GM23338 (cell line): ENCODE data around the gene EXOG. TPM values are rescaled to one million over a fixed set of nuclear protein-coding genes. Genes with fewer than 3 reads are reported as not detected.

ENCODE experiments used
- ATAC-seq: fragments of 200-7000 bp; cut with Tn5 transposase; 3 replicates; pipeline ENCODE4 v1.9.1; 2020
- DNase-seq: peaks from one replicate; pipeline ENCODE4 v3.0.0-alpha.2; 2015; ENCODE audit warnings: low spot score
- H2AFZ ChIP-seq: fragments of 200-600 bp; sonication (generic); 2 replicates; pipeline ENCODE4 v1.8.0; 2016; ENCODE audit warnings: antibody characterized with exemption, mild to moderate bottlenecking, moderate library complexity
- H3F3A ChIP-seq: fragments of 200-600 bp; sonication (generic); replicated peaks from 2 replicates; pipeline ENCODE4 v1.8.0; 2017; ENCODE audit warnings: antibody characterized with exemption, mixed run types, low read depth
- H3K27ac ChIP-seq: fragments of 200-600 bp; sonication (generic); 2 replicates; pipeline ENCODE4 v1.6.1; 2016; ENCODE audit warnings: low read depth
- H3K27me3 ChIP-seq: fragments of 200-600 bp; sonication (generic); 2 replicates; pipeline ENCODE4 v1.8.0; 2016; ENCODE audit warnings: mild to moderate bottlenecking, mixed run types, moderate library complexity; ENCODE audit not compliant: insufficient read depth
- H3K36me3 ChIP-seq: fragments of 200-600 bp; sonication (generic); 2 replicates; pipeline ENCODE4 v1.8.0; 2016; ENCODE audit warnings: mild to moderate bottlenecking; ENCODE audit not compliant: insufficient read depth
- H3K4me1 ChIP-seq: fragments of 200-600 bp; sonication (generic); 2 replicates; pipeline ENCODE4 v1.8.0; 2016; ENCODE audit warnings: mild to moderate bottlenecking, moderate library complexity; ENCODE audit not compliant: insufficient read depth
- H3K4me2 ChIP-seq: fragments of 200-600 bp; sonication (generic); 2 replicates; pipeline ENCODE4 v1.7.1; 2017; ENCODE audit warnings: mixed run types
- H3K4me3 ChIP-seq: fragments of 200-600 bp; sonication (generic); 2 replicates; pipeline ENCODE4 v1.6.1; 2016; ENCODE audit warnings: mixed run types
- H3K79me2 ChIP-seq: fragments of 200-600 bp; sonication (generic); replicated peaks from 2 replicates; pipeline ENCODE4 v1.8.0; 2017; ENCODE audit warnings: mild to moderate bottlenecking; ENCODE audit not compliant: insufficient read depth
- H3K9me2 ChIP-seq: fragments of 200-600 bp; sonication (generic); 2 replicates; pipeline ENCODE4 v1.8.0; 2017; ENCODE audit not compliant: insufficient read depth
- H4K20me1 ChIP-seq: fragments of 200-600 bp; sonication (generic); replicated peaks from 2 replicates; pipeline ENCODE4 v1.8.0; 2017; ENCODE audit warnings: mild to moderate bottlenecking; ENCODE audit not compliant: insufficient read depth
- H3K27ac Mint-ChIP-seq: 2 replicates; pipeline ENCODE4 v1.8.0; 2020; ENCODE audit warnings: inconsistent platforms, mild to moderate bottlenecking, moderate library complexity, mixed read lengths
- H3K27me3 Mint-ChIP-seq: 3 replicates; pipeline ENCODE4 v1.8.0; 2022; ENCODE audit warnings: low read depth, mild to moderate bottlenecking, moderate library complexity, mixed read lengths, inconsistent platforms; ENCODE audit not compliant: insufficient read depth, poor library complexity
- H3K36me3 Mint-ChIP-seq: 3 replicates; pipeline ENCODE4 v1.8.0; 2021; ENCODE audit warnings: low read depth, mild to moderate bottlenecking, inconsistent platforms, moderate library complexity, mixed read lengths
- H3K4me1 Mint-ChIP-seq: 3 replicates; pipeline ENCODE4 v1.8.0; 2020; ENCODE audit warnings: mild to moderate bottlenecking, inconsistent platforms, mixed read lengths
- H3K4me3 Mint-ChIP-seq: 3 replicates; pipeline ENCODE4 v1.8.0; 2021; ENCODE audit warnings: moderate library complexity, mild to moderate bottlenecking, inconsistent platforms, mixed read lengths
- H3K9me3 Mint-ChIP-seq: 3 replicates; pipeline ENCODE4 v1.8.0; 2020; ENCODE audit warnings: moderate library complexity, mild to moderate bottlenecking, inconsistent platforms, mixed read lengths
- CREB1 ChIP-seq: fragments of 250-450 bp; sonication (Bioruptor Pico); IDR thresholded peaks from 2 replicates; pipeline ENCODE4 v1.5.0; 2020; ENCODE audit warnings: low read depth, mild to moderate bottlenecking, moderate library complexity
- ETS1 ChIP-seq: IDR thresholded peaks from 2 replicates; pipeline ENCODE4 v1.6.1; 2016; ENCODE audit warnings: antibody characterized with exemption
- EZH2 ChIP-seq: fragments of 200-600 bp; sonication (generic); IDR thresholded peaks from one replicate; pipeline ENCODE4 v1.8.0; 2017; ENCODE audit warnings: antibody characterized with exemption, mild to moderate bottlenecking, low read depth; ENCODE audit not compliant: unreplicated experiment
- ZNF114 ChIP-seq: fragments of 250-450 bp; sonication (Bioruptor Pico); IDR thresholded peaks from 2 replicates; pipeline ENCODE4 v1.5.0; 2020; ENCODE audit warnings: mild to moderate bottlenecking, moderate library complexity
- ZNF462 ChIP-seq: fragments of 250-450 bp; sonication (Bioruptor Pico); IDR thresholded peaks from 2 replicates; pipeline ENCODE4 v1.5.0; 2020; ENCODE audit warnings: mild to moderate bottlenecking, moderate library complexity
- polyA plus RNA-seq: library from polyadenylated mRNA; unstranded; fragments of >200 nt; fragmentation: Nextera tagmentation; extraction: Ambion mirVana; gene quantifications from 2 replicates; pipeline ENCODE4 v1.2.1, GENCODE V29; 2016
- total RNA-seq: library from RNA; depleted of rRNA; stranded (reverse); fragments of >200 nt; shearing (Covaris generic); gene quantifications from 2 replicates; pipeline ENCODE4 v1.2.3, GENCODE V29; 2014

Gene EXOG
- total and polyA plus RNA-seq, 2 experiments from 2014 or later, result 9.7 to 11.3 TPM

GRCh38 chr3:38453075-38453912 lies 42.8 kb upstream of the EXOG start, which contains the start of gene ACVR2B:
ACVR2B (plus strand) TSS chr3:38453890; CDS start chr3:38454323, 433 bp downstream.
- peaks cover 27% of the 10 kb centered on the region for H4K20me1 ChIP-seq
- H3K4me3 Mint-ChIP-seq, result peak within 1 kb of the TSS; percentile 99
- H3K4me2 ChIP-seq, result peak within 1 kb of the TSS; percentile 97
- DNase-seq, result peak; percentile 93
- H3K36me3 Mint-ChIP-seq, result peaks cover 15% of the 10 kb centered on the region
- peaks cover 14% of the 10 kb centered on the region for H3F3A ChIP-seq
- peaks cover 11% of the 10 kb centered on the region for H3K9me3 Mint-ChIP-seq
- peaks cover 14% of the 10 kb centered on the region for H3K27me3 Mint-ChIP-seq
- H2AFZ ChIP-seq, result peak within 1 kb of the TSS; percentile 91
- ATAC-seq, result peak; percentile 65
- H3K9me2 ChIP-seq, result no peaks in the 10 kb centered on the region
- TF ChIP-seq ZNF462, result peak; percentile 89
- TF ChIP-seq ETS1, result 0 out of 2 replicates have a peak, but pooled peaks have one; percentile 16
- no peak for TF ChIP-seq EZH2
- TF ChIP-seq CREB1 (CRISPR knock-in tag), result no peak
- TF ChIP-seq ZNF114 (CRISPR knock-in tag), result no peak
- no peaks in the 10 kb centered on the region for H3K27me3 ChIP-seq
- H3K4me3 ChIP-seq, result peak within 1 kb of the TSS; percentile 94
- H3K4me1 ChIP-seq, result peaks cover 28% of the 10 kb centered on the region
- H3K36me3 ChIP-seq, result no peaks in the 10 kb centered on the region
- peaks cover 34% of the 10 kb centered on the region for H3K79me2 ChIP-seq
- H3K27ac ChIP-seq, result peak within 1 kb of the TSS; percentile 95
- H3K4me1 Mint-ChIP-seq, result peaks cover 31% of the 10 kb centered on the region
- H3K27ac Mint-ChIP-seq, result peak within 1 kb of the TSS; percentile 100
